Hepatocyte (in vitro differentiated cells): ENCODE measurements around the gene PLEKHF1. TPM values are rescaled to one million over a fixed set of nuclear protein-coding genes. Genes with fewer than 3 reads are reported as not detected.

Experiments used
- DNase-seq: peaks from one replicate; pipeline ENCODE4 v3.0.0-alpha.2; 2016; ENCODE audit warnings: low spot score
- H2AFZ ChIP-seq: fragments of 200-600 bp; sonication (generic); 2 replicates; pipeline ENCODE4 v1.6.0; 2016; ENCODE audit warnings: antibody characterized with exemption, mild to moderate bottlenecking
- H3K27ac ChIP-seq: fragments of 200-600 bp; sonication (generic); 2 replicates; pipeline ENCODE4 v1.5.1; 2016; ENCODE audit warnings: mild to moderate bottlenecking
- H3K27me3 ChIP-seq: fragments of 200-600 bp; sonication (generic); 2 replicates; pipeline ENCODE4 v1.6.1; 2016
- H3K36me3 ChIP-seq: fragments of 200-600 bp; sonication (generic); replicated peaks from 2 replicates; pipeline ENCODE4 v1.5.1; 2016; ENCODE audit warnings: low read depth; ENCODE audit not compliant: insufficient read depth
- H3K4me1 ChIP-seq: fragments of 200-600 bp; sonication (generic); 2 replicates; pipeline ENCODE4 v1.5.1; 2016; ENCODE audit warnings: mild to moderate bottlenecking, moderate library complexity; ENCODE audit not compliant: insufficient read depth
- H3K4me2 ChIP-seq: fragments of 200-600 bp; sonication (generic); 2 replicates; pipeline ENCODE4 v1.6.0; 2016
- H3K4me3 ChIP-seq: fragments of 200-600 bp; sonication (generic); 2 replicates; pipeline ENCODE4 v1.5.1; 2016; ENCODE audit warnings: mild to moderate bottlenecking
- H3K79me2 ChIP-seq: fragments of 200-600 bp; sonication (generic); 2 replicates; pipeline ENCODE4 v1.6.0; 2017; ENCODE audit warnings: mild to moderate bottlenecking
- H3K9me2 ChIP-seq: fragments of 200-600 bp; sonication (generic); replicated peaks from 2 replicates; pipeline ENCODE4 v1.6.0; 2017; ENCODE audit warnings: mild to moderate bottlenecking; ENCODE audit not compliant: insufficient read depth
- H3K9me3 ChIP-seq: fragments of 200-600 bp; sonication (generic); 2 replicates; pipeline ENCODE4 v1.5.1; 2016; ENCODE audit warnings: low read depth, mild to moderate bottlenecking
- H4K20me1 ChIP-seq: fragments of 200-600 bp; sonication (generic); 2 replicates; pipeline ENCODE4 v1.6.0; 2016; ENCODE audit warnings: mild to moderate bottlenecking; ENCODE audit not compliant: insufficient read depth, poor library complexity, severe bottlenecking
- EZH2 ChIP-seq: fragments of 200-600 bp; sonication (generic); IDR thresholded peaks from 2 replicates; pipeline ENCODE4 v1.6.1; 2016; ENCODE audit warnings: antibody characterized with exemption, mild to moderate bottlenecking, borderline replicate concordance
- EZH2phosphoT487 ChIP-seq: fragments of 200-600 bp; sonication (generic); IDR thresholded peaks from one replicate; pipeline ENCODE4 v1.6.1; 2018; ENCODE audit warnings: antibody characterized with exemption, mild to moderate bottlenecking, low read depth, moderate library complexity; ENCODE audit not compliant: unreplicated experiment, severe bottlenecking
- WGBS: methylation state at CpG from one replicate; pipeline ENCODE4 v1.1.6; 2016; ENCODE audit warnings: low lambda C conversion rate; ENCODE audit errors: missing lambda C conversion rate; 5-methylcytosine and 5-hydroxymethylcytosine counted together
- polyA plus RNA-seq: library from polyadenylated mRNA; unstranded; fragments of >200 nt; fragmentation: Nextera tagmentation; extraction: Ambion mirVana; gene quantifications from 2 replicates; pipeline ENCODE4 v1.2.1, GENCODE V29; 2016
- total RNA-seq: library from RNA; depleted of rRNA; stranded (reverse); fragments of >200 nt; gene quantifications from 2 replicates; pipeline ENCODE4 v1.2.3, GENCODE V29; 2014
- TF ChIP-seq, protein P1 (sequence below): fragments of 200-600 bp; sonication (generic); IDR thresholded peaks from 2 replicates; pipeline ENCODE4 v1.5.1; 2016; ENCODE audit warnings: antibody characterized with exemption, mild to moderate bottlenecking; ENCODE audit not compliant: poor library complexity

Gene PLEKHF1
- total and polyA plus RNA-seq, 2 experiments from 2014 or later, result 2.4 to 2.7 TPM

DNA sequence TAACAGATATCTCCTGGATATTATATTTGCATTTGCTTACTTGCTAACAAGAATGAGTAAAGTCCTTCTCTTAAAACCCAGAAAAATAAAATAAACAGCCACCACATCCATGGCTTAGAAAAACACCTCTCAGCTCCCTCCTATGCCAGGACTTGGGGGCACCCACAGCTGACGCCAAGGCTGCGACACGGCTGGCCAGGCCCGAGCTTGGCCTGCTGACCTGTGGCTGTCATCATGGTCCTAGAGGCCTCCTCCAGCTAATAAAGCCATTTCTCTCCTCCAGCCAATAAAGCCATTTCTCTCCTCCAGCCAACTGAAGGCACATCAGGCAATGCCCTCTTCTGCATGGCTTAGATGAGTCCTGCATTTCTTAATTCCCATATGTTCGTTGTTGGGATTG, 28.9 kb downstream of the PLEKHF1 start:
- Histone ChIP-seq H4K20me1 (no peaks in the 10 kb centered on the region), H3K4me3 (no peak overlapping the region), H3K27me3 (no peaks in the 10 kb centered on the region), H3K27ac (no peak overlapping the region), H3K79me2 (no peaks in the 10 kb centered on the region), H3K4me2 (no peak overlapping the region), H3K4me1 (no peaks in the 10 kb centered on the region), H2AFZ (no peak overlapping the region), H3K36me3 (no peaks in the 10 kb centered on the region), H3K9me2 (no peaks in the 10 kb centered on the region), H3K9me3 (no peaks in the 10 kb centered on the region)
- TF ChIP-seq EZH2 (no peak), EZH2phosphoT487 (no peak)
- TF ChIP-seq, protein P1, sequence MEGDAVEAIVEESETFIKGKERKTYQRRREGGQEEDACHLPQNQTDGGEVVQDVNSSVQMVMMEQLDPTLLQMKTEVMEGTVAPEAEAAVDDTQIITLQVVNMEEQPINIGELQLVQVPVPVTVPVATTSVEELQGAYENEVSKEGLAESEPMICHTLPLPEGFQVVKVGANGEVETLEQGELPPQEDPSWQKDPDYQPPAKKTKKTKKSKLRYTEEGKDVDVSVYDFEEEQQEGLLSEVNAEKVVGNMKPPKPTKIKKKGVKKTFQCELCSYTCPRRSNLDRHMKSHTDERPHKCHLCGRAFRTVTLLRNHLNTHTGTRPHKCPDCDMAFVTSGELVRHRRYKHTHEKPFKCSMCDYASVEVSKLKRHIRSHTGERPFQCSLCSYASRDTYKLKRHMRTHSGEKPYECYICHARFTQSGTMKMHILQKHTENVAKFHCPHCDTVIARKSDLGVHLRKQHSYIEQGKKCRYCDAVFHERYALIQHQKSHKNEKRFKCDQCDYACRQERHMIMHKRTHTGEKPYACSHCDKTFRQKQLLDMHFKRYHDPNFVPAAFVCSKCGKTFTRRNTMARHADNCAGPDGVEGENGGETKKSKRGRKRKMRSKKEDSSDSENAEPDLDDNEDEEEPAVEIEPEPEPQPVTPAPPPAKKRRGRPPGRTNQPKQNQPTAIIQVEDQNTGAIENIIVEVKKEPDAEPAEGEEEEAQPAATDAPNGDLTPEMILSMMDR, result no peak
- no peak for DNase-seq
- 85% methylated on average over 5 of the region's 5 CpGs for WGBS

- H3K9me2 ChIP-seq, result no peaks in the 10 kb centered on the region
- H3K4me1 ChIP-seq, result no peaks in the 10 kb centered on the region
- no peaks in the 10 kb centered on the region for H3K79me2 ChIP-seq
- no peak overlapping the region for H2AFZ ChIP-seq
- no peaks in the 10 kb centered on the region for H4K20me1 ChIP-seq
- H3K4me3 ChIP-seq, result no peak overlapping the region
- WGBS, result 76% methylated on average over 19 of the region's 19 CpGs
- H3K4me2 ChIP-seq, result no peak overlapping the region
- H3K27me3 ChIP-seq, result no peaks in the 10 kb centered on the region
- peak; percentile 89 for DNase-seq
- H3K36me3 ChIP-seq, result no peaks in the 10 kb centered on the region
- H3K9me3 ChIP-seq, result no peaks in the 10 kb centered on the region
- no peak for TF ChIP-seq EZH2
- TF ChIP-seq, protein P1, result peak; percentile 80
- no peak overlapping the region for H3K27ac ChIP-seq
Observed at GRCh38 chr19:29694669-29695627, 29.7 kb downstream of the PLEKHF1 start.

GRCh38 chr19:29695765-29696564, 30.7 kb downstream of the PLEKHF1 start:
- WGBS, result 92% methylated on average over 6 of the region's 6 CpGs
- DNase-seq, result no peak

More at GRCh38 chr19:29695765-29696564, 30.7 kb downstream of the PLEKHF1 start:
- Histone ChIP-seq H3K4me3 (no peak overlapping the region), H3K27ac (no peak overlapping the region), H3K36me3 (no peaks in the 10 kb centered on the region), H3K4me1 (no peaks in the 10 kb centered on the region), H3K9me2 (no peaks in the 10 kb centered on the region), H4K20me1 (no peaks in the 10 kb centered on the region), H3K4me2 (no peak overlapping the region), H3K9me3 (no peaks in the 10 kb centered on the region), H2AFZ (no peak overlapping the region), H3K27me3 (no peaks in the 10 kb centered on the region), H3K79me2 (no peaks in the 10 kb centered on the region)
- TF ChIP-seq, protein P1, result no peak
- no peak for TF ChIP-seq EZH2phosphoT487
- no peak for TF ChIP-seq EZH2
